Stimulated activated CD8-positive, alpha-beta memory T cell treated with anti-CD3 and anti-CD28 coated beads, Interleukin-2, amount 100 ng/mL, for 1 hour (primary cell): ENCODE data around the gene ATF6.

Source experiments
- DNase-seq, 2 donors: peaks; one replicate each; pipeline ENCODE4 v3.0.0-alpha.2; 2020; ENCODE audit warnings: low read depth in 2 of 2

Gene ATF6

DNA sequence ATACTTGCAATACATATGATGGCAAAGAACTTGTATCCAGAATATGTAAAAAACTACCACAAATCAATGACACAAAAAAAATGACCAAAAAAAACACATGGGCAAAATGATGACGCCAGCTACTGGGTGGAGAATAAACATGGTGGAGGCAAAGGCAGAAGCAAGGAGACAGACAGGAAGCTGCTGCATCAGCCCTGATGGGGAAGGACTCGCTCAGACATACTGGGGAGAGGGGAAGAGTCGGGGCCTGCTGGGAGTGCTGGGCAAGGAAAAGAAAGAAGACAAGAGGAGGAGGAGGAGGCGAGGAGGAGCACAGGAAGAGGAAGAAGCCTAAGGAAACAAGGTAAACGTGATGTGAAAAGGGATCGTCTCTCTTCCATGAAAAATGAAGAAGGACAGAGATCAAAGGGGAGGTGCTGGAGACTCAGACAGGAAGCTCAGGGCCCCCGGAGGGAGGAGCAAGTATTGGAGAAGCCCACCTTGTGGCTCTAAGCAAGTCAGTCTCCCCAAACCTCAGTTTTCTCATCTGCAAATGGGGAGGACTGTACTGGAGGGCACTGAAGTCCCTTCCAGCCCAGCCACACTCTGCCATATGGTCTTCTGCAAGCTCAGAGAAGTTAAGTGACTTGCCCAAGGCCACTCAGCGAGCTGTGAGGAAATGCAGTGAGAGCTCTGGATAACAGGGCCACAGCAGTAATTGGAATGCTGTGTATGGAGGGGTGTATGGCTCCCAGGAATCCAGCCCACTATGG is 233.4 kb downstream of the ATF6 start:
- DNase-seq, result no peak

DNA sequence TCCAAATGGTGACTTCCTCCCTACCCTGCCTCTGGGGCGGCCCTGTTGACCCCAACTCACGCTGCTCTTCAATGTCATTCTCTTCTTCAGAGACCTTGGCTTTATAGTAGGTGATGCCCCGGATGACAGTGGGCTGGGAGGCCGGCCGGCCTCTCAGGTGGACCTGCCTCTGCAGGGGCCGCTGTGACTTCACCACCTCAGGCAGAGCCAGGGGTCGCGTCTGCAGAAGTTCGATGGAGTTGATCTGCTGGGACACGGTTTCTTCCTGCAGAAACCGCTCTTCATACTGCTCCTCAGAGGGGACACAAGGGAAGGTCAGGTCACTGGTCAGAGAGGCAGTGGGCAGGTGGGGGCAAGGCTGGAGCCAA is 233.9 kb downstream of the ATF6 start:
- DNase-seq, result no peak

DNA sequence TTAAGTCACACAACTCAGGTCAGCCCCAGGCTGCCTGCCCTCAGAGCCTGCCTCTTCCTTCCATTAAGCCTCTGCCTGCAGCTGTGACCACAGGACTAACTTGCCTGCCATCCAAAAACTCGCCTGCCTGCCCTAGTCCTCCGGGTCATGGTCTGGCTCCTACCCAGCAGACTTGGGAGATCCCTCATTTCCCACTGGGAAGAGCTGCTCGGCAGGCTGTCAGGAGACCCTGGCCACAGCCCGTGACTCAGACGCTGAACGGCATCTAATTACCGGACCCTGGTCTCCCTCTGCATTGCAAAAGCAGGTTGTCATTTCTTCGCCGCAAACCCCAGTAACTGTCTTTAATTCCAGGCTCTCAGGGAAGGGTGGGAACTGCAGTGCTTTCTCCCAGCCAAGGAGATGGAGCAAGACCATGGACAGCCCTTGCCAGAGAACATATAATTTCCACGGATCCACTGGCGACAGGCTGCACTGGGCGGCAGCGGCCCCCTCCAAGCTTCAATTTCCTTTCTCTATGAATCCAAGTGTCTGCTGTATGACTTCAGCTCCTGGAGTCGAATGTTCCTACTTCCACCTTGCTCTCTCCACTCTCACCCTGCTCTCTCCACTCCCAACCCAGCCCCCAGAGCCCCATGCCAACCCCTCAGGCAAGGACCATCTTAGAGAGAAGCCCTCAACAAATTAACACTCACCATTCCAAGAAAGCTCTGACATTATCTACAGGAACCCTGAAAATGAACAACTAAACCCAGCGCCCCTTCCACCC is 237.1 kb downstream of the ATF6 start:
- DNase-seq, result no peak

DNA sequence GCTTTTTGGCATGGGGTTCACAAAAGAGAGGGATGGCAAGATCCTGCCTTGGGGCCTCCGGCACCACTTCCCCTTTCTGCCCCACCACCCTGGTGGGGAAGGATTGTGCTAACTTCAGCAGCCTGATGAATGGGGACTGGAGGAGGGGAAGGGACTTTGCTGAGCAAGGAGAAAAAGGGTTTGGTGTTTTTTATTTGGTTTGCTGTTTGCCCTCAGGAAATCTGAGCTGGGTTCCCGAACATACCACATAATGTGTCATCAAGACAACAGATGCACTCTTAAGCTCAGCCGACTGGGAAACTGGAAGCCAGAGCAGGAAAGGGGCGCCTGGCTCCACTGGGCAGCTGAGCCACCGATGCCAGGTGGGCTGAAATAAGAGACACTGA is 237.7 kb downstream of the ATF6 start:
- no peak for DNase-seq

DNA sequence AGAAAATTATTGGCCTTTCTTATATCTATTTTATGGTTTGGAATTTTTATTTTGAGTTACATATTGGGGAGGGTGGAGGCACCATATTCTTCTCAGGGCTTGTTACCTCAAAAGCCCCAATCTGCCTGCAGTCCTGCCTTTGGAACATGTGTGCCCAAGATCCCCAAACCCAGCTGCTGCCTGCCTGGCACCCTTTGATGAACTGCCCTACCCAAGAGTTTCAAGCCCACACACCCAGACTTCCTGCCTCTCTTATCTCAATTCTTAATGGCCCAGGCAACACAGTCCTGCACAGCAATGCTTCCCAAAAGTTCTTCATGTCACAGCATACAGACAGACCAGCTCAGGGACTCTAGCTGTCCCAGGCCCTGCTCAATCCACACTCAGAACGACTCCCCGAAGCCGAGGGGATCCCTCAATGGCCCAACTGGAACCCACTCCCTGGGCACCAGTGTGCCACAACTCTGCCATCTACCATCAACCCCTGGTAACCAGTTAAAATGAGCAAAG is 238.4 kb downstream of the ATF6 start:
- no peak for DNase-seq

DNA sequence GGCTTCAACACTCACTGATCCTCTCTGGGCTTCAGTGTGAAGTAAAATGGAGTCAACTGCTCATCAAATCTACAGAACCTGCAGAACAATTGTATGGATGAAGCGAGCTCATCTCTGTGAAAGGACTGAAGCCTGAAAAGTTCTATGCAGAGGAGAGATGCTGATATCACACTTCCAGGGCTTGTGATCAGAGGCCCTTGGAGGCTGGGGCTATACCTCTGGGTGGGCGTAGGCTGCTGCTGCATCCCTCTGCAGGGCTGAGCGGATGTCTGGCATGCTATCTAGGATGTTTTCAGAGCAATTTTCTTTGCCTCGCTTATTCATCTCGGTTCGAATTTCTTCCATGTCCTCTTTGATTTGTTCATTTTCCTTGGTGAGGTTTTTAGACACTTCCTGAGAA is 240.0 kb downstream of the ATF6 start:
- DNase-seq, result no peak

DNA sequence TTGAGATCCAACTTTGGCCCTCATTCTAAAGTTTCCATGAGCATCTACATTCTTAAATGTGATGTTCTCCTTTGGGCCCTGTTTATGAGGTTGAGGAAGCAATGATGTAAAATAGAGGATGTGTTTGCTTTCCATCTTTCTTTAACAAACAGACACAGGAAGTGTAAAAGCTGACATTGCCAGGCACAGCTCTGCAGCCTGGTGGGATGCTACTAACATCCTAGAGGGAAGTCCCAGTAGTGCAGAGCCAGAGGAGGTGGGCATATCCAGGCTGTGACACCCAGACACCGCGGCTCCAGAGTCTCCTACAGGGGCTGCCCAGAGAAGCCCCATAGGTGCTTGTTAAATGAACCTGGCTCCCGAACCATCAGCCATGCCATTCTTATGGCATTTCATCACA is 241.3 kb downstream of the ATF6 start:
- no peak for DNase-seq

DNA sequence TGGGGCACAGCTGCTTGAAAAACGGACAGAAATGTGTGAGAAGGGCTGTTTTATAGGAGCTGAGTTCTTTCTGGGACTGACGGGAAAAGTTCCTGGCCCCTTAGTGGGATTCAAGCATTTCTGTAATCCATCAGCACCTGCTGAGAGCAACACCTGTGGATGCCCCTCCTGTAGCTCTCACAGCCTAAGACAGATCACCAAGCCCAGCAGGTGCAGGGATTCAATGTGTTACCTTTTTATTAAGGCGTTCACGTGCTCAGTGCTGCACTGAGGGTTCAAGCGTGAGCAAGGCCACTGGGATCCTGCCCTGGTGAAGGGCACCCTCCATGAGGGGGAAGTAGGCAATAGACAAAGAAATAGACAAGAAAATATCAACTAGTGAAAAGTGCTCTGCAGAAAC is 242.7 kb downstream of the ATF6 start:
- no peak for DNase-seq

DNA sequence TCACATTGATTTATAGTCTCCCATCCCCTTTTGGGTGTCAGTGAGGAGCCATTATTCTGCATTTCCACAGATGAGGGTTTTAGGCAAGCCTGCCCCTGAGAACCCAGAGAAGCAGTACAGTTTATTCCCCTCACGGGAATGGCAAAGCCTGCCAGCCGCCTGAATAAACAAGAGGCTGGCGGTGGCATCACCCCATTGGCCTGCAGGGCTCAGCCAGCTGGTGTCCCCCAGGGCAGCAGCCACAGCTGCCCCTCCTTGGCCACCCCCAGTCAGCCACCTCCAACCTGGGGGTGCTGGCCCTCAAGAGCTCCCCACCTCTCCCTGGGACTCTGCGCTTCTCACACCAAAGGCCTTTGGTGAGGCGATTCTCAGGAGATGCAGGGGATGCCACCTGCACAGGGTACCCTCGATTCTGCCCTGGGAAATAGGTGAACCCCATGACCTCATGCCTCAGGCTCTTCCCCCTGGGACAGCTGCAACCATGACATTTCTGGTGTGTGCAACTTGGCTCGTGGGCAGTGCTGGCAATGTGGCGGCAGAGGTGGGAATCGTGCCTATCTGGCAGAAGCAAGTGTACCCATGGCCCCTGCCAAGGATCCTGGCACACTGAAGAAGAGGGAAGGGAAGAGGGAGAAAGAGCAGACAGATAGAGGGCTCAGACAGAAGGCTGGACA is 243.5 kb downstream of the ATF6 start:
- DNase-seq, result no peak

DNA sequence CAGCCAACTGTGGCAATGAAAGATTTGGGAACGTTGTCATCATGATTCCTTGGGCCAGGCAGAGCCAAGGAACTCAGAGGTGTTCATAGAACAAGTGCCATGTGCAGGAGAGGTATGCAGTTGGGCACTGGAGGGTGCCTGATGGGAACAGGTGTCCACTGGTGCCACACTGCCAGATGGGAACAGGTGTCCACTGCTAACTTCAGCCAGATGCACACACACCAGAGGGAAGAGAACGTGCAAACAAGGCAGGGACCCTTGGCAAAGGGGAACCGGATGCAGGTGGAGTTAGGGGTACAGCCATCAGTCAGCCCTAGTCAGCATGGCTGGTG is 244.0 kb downstream of the ATF6 start:
- no peak for DNase-seq

DNA sequence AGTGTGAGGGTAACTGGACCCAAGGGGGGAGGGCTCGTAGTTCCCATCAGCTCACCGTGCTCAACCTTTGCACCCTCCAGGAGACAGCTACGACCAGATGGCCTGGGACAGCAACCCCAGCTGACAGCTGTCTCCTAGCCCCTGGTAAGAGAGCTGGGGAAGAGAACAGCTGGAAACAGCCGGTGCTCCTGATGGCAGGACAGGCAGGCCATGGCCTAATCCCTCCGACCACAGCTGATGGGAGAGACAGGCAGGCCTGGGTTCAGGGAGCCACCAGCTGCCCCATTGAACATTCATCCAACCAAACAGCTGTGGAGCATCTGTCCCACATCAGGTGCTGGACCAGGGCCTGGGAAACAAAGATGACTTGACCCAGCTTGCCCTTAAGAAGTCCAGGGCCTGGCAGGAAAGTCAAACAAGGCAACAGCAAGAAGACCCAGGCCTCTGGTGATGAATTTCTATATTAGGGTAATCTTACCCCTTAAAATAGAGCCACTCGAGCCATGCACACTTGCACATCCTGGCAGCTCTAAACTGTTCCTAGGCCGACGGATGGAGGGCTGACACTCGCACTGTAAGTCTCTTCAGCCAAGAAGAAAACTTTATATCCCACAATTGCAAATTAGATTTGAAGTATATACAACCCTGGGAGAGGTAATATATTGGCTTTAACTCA is 245.4 kb downstream of the ATF6 start:
- DNase-seq, result no peak

DNA sequence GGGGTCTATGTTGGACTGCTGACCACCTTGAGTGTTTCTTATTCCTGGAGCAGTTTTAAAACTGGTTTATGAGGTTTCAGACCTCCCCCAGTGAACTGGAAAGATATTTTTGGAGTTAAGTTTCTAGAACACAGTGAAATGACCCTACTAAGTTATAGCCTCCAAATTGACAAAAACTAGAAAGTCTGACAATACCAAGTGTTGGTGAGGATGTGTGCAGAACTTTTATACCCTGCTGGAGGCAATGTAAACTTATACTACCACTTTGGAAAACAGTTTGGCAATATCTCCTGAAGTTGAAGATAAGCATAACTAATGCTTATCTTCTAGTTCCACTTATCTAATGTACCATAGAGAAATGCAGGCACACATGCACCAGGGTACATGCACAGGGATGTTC is 247.2 kb downstream of the ATF6 start:
- DNase-seq, result no peak
